Pulmonary artery endothelial cell (primary cell): ENCODE measurements around the gene SIDT1. TPM values are rescaled to one million over a fixed set of nuclear protein-coding genes. Genes with fewer than 3 reads are reported as not detected.

Experiments used
- DNase-seq: peaks from one replicate; pipeline ENCODE4 v3.0.0-alpha.2; 2011; ENCODE audit warnings: low read depth, low spot score
- total RNA-seq: library from RNA; depleted of rRNA; stranded (reverse); fragments of >200 nt; gene quantifications from 2 replicates; pipeline ENCODE4 v1.2.3, GENCODE V29; 2014

SIDT1 gene
- total RNA-seq, 1 donor from 2014 or later, result not detected

DNA sequence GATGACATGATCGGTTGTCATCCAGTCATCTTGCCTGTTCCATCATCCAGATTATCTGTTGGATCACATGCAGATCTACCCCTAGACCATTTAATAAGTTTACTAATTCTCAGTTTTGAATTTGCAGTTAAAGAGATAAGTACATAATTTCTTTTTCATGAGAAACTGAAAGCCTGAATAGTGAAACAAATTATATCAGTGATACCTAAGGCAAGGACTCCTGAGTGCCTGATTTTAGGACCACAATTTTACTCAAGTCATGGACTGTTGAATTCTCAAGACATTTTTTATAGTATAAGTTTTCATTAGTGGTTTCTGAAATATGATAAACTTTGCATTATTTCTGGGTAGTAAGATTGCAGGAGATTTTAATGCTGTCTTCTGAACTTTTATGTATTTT is 13.2 kb downstream of the SIDT1 start:
- DNase-seq, result no peak

DNA sequence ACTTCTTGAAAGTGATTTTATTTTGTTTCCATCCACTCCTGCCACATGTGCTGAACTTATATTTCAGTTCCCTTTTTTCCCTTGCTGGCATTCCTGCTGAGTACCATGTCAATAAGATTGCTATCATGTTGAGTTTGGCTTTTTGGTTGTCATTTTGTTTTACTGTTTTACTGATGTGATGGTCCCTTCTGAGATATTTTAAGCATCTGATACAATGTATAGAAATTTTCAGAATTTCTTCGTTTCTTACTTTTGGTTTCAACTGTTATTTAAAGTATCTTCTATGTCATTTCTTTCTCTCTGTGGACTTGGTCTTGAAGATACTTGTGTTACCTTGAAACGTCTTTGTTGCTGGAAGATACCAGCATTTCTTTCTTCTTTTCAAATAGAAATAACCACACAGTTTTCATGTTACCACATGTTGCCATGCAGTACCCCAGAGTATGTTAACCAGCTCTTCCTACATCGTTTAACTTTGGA is 14.1 kb downstream of the SIDT1 start:
- DNase-seq, result no peak

DNA sequence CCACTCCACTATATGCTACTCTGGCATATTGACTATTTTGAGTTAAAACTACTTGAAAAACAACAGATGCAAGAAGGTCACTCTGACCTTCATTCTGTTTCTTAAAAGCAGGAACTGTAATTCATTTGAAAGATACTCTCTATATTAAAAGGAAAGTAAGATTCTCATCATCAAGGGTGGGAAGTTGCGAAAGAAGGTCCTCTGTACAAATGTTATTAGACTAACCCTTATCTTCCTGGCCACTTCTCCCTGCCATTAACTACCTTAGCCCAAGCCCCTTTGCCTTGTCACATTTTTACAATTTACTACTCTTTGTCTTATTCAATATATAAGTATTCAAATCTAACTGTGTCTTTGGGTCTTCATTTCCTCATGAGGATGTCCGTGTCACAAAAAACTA is 16.1 kb downstream of the SIDT1 start:
- no peak for DNase-seq

DNA sequence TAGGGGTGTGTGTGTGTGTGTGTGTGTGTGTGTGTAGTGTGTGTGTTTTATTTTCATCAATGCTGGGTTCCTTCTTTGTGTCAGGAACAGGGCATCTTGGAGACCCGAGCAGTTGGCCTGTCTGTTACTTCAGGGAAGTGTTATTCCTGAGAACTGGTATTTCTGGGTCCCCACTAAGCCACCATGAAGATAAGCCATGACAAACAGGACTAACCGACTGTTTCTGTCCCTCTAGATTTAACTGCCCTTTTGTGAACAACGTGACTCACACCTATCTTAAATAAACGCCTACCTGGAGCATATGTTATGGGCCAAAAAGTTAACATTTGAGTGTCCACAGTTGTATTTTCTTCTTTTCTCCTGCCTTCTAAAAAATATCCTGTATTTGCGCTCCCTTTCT is 19.5 kb downstream of the SIDT1 start:
- no peak for DNase-seq

DNA sequence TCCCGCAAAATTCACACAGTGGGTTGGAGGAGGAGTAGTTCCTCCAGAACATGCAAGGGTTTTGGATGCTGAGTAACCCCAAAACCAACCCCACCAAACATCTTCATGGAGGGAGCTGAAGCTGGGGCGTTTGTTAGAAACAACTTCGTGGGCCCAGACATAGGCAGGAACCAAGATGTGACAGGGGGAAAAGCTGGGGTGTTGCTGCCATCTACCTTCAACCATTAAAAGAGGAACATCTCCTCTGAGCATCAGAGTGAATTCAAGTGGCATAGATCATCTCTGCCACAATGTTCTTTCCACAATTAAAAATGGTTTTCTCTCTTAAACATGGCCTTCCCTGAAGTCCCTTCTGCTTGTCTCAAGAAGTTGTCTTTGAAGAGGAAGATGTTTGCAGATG is 20.5 kb downstream of the SIDT1 start:
- no peak for DNase-seq

DNA sequence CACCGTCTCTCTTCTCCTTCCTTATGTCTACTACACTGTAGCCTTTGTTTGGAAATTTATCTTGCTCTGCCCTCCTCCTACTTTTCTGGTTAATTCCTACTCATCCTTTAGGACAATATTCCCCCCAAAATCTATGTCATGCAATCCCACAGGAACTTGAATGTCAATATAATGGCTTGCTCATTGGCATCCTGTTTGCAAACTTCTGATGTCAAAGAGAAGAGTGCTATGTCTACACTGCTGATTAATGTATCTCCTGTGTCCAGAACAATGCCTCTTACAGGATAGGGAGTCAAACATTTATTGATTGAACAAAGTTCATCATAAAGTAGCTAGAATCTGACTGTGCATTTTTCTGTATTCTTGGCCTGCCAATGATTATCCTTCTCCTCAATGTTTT is 22.8 kb downstream of the SIDT1 start:
- DNase-seq, result no peak

DNA sequence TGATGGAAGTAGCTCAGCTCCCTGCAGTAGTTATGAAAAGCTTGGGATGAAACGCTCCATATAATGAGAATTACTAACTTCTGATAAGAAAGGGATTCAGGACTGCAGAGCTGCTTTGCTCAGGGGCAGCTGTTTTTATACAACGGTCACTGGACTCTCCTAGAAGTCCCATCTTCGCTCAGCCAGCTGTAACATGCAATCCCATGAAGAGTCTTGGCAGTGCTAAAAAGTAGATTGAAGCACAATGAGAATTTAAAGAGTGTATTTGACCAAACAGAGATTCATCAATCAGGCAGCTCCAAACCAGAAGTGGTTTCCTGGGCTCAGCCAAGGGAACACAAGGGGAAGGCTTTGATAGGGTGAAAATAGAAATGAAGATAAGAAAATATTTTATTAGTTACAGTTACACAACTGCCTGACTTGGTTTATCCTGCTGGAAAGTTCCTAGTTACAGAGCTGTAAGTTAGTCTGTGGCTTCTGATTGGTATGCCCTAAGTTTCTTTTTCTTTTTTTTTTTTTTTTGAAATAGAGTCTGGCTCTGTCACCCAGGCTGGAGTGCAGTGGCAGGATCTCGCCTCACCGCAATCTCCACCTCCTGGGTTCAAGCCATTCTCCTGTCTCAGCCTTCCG is 24.1 kb downstream of the SIDT1 start:
- DNase-seq, result no peak

DNA sequence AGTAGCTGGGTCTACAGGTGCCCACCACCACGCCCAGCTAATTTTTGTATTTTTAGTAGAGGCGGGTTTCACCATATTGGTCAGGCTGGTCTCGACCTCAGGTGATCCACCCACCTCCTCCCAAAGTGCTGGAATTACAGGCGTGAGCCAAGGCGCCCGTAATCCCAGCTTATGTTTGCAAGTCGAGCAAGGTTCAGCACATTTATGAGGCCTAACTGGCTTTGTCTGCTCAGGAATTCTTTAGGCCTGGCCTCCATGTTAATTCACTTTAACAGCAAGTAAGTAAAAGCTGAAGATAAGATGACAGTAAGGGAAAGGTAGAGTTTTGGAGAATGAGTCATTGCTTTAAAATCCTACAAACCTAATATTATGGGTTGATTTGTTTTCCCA is 24.6 kb downstream of the SIDT1 start:
- no peak for DNase-seq

DNA sequence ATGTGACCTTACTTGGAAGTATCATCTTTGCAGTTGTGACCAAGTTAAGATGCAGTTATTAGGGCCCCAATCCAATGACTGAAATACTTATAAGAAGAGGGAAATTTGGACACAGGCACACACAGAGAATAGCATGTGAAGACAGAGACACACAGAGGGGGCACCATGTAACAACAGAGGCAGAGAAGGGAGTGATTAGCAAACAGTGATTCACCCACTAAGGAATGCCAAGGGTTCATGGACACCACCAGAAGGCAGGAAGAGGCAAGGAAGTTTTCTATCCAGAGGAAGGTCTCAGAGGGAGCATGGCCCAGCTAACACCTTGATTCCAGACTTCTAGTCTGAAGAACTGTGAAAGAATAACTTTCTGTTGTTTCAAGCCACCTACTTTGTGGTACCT is 25.0 kb downstream of the SIDT1 start:
- DNase-seq, result peak; percentile 15

DNA sequence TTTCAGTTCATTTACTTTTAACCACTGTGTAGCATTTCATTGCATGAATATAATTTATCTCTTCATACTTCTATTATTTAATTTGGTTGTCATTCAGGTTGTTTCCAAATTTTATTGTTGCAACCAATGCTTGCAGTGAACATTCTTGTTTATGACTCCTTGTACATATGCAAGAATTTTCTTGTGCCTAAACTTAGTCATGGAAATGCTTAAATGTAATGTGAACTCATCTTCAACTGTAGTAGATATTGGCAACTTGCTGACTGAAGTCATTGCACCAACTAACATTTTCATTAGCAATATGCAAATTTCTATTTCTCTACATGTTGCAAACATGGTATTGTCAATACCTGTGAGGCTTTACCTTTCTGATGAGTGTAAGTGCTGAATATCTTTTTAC is 26.7 kb downstream of the SIDT1 start:
- no peak for DNase-seq

DNA sequence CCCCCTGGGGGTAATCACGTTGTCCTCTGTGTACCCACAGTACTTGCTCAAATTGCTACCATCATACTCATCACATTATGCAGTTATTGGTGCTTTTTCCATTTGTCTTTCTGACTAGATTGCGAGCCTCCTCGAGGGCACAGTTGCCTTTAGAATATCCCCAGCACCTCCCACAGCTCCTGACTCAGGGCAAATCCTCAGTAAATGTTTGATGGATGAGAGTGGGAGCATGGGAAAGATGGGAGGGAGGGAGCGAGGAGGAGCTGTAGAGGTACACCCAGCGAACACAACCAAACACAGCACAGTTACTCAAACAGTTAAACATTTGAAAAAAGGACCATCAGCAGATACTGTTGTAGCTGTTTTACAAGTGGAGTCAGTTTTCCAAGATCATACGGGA is 27.9 kb downstream of the SIDT1 start:
- DNase-seq, result no peak

DNA sequence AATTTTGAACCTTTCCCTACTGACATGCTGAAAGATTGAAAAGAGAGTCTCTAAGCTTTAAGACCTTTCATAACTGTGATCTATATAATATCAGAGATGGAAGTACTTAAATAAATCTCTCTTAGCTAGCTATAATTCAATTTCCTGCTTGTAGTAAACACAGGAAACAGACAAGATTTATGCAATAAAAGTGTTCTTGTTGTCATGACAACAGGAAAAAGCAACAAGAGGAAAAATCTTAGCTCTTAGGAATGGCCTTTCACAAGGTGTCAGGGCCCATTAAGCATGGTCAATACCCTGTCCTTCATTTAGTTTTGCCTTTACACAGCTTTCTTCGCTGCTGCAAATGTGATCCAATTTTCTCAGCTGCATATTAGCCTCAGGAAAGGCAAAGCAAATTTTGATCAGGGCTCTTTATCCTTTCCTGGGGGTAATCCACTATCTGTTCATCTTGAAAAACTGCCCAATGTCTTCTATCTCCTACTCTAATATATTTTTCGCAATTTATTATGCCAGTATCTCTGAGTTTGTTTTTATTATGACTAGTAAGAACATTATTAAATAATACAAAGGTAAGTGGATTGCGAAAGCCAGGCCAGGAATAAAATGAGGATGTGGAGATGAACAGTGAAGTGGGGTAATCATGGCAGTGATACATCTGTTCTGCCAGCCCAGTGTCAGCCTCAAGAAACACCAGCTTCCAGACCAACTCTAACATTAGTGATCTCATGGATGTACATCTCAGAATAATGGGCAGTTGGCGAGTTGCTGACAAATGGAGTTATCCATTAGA is 28.7 kb downstream of the SIDT1 start:
- peak; percentile 52 for DNase-seq

DNA sequence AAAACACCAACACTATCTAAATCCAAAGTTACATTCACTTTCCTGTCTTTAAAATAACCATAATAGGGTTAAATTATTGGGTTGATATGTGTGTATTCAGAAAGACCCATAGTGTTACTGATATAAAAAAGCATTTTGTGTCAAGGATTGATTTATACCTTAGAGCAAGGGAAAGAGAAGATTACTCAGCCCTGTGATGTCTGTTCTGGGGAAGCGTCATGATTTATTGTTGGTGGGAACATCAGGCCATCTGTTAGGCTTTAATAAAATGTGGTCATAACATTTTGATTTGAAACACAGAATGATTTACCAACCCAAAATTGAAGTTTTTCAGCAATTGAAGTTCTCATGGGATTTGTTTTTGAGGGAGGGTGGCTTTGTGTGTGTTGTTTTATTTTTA is 33.2 kb downstream of the SIDT1 start:
- no peak for DNase-seq

DNA sequence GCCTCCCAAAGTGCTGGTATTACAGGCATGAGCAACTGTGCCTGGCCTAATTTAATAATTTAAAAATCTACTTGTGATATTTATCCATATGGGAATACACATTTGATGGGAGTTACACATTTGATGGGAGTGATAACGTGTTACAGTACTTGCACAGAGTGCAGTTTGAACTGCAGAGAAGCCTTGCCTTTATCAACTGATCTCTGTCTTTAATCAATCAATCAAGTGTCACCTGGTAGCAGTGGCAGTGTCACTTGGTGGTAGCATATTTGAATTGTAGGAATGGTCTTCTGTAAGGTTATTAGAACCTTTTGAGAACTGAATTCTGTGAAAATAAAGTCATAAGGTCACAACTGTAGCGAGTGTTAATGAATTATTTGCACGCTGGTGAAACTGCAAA is 37.8 kb downstream of the SIDT1 start:
- DNase-seq, result no peak

DNA sequence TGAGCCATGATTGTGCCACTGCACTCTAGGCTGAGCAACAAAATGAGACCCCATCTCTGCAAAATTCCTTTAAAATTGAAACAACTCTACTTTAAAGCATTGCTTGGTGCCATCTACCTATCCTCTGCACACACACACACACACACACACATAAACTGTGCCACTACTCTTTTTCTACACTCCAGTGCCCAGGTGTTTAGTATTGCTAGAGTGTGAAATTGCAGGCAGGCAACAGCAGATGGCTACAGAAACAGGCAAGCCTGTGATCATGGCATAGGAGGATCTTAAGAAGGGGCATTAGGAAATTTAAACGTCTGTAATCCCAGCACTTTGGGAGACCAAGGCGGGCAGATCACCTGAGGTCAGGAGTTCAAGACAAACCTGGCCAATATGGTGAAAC is 39.0 kb downstream of the SIDT1 start:
- DNase-seq, result no peak

DNA sequence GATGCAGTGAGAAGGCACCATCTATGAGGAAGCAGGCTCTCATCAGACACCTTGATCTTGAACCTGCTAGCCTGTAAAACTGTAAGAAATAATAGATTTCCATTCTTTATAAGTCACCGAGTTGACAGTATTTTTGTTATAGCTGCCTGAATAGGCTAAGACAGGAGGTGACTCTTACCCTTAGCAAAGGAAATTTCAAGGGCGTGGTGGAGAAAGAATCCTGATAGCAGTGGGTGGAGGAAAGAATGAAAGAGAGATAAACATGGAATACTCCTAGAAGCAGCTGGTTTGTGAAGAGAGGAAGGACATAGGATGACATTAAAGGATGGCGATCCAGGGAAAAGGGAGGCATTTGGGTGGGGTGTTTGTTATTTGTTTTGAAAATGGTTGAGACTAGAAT is 41.4 kb downstream of the SIDT1 start:
- DNase-seq, result no peak

DNA sequence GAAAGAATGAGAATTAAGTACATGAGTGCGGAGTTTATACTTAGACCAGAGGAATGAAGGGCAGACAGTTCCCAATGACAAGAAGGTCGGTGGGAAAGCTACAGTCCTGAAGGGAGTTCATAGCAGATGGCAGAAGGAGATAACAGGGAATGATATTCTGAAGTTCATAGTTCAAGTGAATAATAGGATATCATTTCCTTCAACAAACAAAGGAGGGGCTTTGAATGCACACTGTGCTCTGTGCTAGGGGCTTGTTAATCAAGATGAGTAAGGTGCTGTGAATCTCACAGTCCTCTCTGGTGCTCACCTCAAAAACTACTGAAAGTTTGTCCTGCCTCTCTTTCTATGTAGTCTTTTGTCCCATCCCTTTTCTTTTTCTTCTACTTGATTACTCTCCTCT is 41.9 kb downstream of the SIDT1 start:
- no peak for DNase-seq

DNA sequence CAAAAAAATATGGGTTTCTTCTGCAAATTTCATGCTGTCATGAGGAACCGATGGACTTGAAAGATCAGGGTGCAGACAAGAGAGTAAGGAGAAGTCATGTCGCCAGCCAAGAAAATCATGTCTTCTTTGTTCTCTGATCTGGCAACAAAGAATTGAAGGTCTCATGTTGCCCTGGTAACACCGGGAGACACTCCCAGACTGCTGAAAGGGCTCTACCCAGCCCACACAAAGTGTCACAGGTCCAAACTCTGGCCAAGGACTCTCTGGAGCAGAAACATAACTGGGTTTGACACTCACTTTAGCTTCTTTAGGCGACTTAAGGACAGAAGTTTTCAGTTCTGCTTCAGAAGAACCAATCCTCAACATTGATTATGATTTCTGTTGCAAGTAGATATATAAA is 42.9 kb downstream of the SIDT1 start:
- DNase-seq, result no peak

DNA sequence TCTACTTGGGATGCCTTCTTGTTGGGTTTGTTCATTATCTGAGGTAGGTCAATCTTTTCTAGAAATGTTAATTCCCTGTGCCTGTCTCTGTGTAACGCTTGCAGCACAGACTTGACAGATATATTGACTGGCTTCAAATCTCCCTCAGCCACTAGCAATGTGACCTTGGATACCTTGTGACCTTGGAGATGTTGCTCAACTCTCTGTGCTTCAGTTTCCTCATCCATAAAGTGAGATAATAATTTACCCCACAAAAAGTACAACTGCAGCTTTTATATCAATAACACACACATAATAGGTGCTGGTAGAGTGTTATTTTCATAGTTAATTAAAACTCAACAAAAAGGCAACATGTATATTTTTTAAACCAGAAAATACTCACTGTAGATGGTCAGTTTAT is 52.9 kb downstream of the SIDT1 start:
- no peak for DNase-seq

DNA sequence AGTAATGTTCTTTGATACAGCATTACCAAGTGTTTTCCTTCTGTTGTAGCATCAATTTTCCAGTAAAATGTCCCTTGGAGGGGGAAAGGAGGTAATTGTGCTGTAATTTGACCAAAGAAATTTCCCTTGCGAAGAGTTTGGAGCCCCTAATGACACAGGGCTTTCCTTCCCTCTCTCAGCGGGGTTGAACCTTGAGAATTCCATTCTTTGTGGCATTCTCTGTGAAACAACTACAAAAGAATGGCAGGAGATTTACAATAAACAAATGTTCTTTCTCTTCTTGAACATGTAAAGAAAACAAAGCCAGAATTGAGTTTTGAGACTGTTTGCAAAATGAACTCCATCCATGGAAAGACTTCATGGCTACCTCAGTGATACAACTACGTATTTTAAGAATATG is 53.4 kb downstream of the SIDT1 start:
- no peak for DNase-seq

DNA sequence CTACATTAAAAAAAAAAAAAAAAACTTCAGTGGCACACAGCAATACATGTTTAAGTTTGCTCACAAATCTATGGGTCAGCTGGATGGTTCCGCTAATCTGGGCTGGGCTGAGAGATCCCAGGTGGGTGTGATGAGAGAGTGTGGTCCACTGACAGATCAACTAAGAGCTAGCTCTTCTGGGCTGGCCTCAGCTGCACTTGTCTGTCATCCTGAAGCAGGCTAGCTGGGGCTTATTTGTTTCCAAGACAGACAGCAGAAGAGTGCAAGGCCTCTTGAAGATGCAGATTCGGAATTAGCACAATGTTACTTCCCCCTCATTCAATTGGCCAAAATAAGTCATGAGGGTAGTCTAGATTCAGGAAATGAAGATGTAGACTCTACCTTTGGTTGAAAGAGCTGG is 56.5 kb downstream of the SIDT1 start:
- DNase-seq, result no peak

DNA sequence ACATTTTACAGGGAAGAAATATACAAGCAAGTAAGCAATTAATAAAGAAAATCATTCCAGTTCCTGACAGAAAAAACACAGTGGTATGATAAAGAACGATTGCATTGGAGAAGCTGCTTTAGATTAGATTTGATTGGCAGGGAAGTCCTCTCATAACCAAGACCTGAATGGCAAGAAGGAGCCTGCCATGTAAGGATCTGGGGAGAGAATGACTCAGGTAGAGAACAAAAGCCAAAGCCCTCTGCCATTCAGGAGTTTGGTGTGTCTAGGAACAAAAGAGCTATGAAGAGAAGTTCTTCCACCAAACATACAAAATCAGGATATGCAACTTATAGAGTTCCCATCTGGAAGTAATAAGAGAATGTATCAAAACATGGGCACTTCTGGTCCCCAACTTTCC is 57.6 kb downstream of the SIDT1 start:
- DNase-seq, result no peak

DNA sequence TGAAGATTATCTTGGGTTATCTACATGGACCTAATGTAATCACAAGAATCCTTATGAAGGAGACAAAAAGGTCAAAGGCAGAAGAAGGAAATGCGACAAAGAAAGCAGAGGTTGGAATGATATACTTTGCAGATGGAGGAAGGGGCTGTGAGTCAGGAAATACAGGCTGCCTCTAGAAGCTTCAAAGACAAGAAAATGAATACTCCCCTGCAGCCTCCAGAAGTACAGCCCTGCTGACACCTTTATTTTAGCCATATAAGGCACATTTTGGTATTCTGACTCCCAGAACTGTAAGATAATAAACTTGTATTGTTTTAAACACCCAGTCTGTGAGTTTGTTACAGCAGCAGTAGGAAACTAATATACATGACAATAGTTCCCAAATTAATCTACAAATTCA is 58.6 kb downstream of the SIDT1 start:
- no peak for DNase-seq
